HepG2 (cell line): ENCODE results near the gene NFATC4. TPM values are rescaled to one million over a fixed set of nuclear protein-coding genes. Genes with fewer than 3 reads are reported as not detected.

Experiments
- FOXJ3 ChIP-seq: sonication (generic); formaldehyde crosslinking; IDR thresholded peaks from 2 replicates; pipeline ENCODE4 v1.4.0; 2020; ENCODE audit warnings: missing genetic modification reagents, mild to moderate bottlenecking, borderline replicate concordance
- FOXK2 ChIP-seq: fragments of 450-650 bp; IDR thresholded peaks from 2 replicates; pipeline ENCODE4 v1.6.1; 2016
- GFI1 ChIP-seq: sonication (generic); formaldehyde crosslinking; IDR thresholded peaks from 2 replicates; pipeline ENCODE4 v1.5.0; 2020; ENCODE audit warnings: missing genetic modification reagents, mild to moderate bottlenecking, borderline replicate concordance
- HOXA9 ChIP-seq: sonication (generic); formaldehyde crosslinking; IDR thresholded peaks from 2 replicates; pipeline ENCODE4 v1.8.1; 2022; ENCODE audit warnings: missing genetic modification reagents, mild to moderate bottlenecking, moderate library complexity, borderline replicate concordance
- MAFG ChIP-seq: sonication (generic); formaldehyde crosslinking; IDR thresholded peaks from 2 replicates; pipeline ENCODE4 v1.5.1; 2020; ENCODE audit warnings: mild to moderate bottlenecking, missing genetic modification reagents
- MEIS2 ChIP-seq: sonication (generic); formaldehyde crosslinking; IDR thresholded peaks from 2 replicates; pipeline ENCODE4 v1.9.0; 2021; ENCODE audit warnings: mild to moderate bottlenecking, missing genetic modification reagents
- MZF1 ChIP-seq: sonication (generic); formaldehyde crosslinking; IDR thresholded peaks from 2 replicates; pipeline ENCODE4 v1.8.1; 2023; ENCODE audit warnings: mild to moderate bottlenecking, missing genetic modification reagents, borderline replicate concordance
- POLR2A ChIP-seq, 2 experiments: IDR thresholded peaks; 2 replicates each; pipeline ENCODE4 v1.6.1; 2011; ENCODE audit warnings: low read depth in 2 of 2, low read length in 2 of 2, mild to moderate bottlenecking in 1 of 2, moderate library complexity in 1 of 2; ENCODE audit not compliant: insufficient read depth in 1 of 2
- SMC3 ChIP-seq: IDR thresholded peaks from 2 replicates; pipeline ENCODE4 v1.6.1; 2011; ENCODE audit warnings: low read length, improper control_type of control experiment
- TRIM24 ChIP-seq: sonication (generic); formaldehyde crosslinking; IDR thresholded peaks from 2 replicates; pipeline ENCODE4 v1.8.0; 2022; ENCODE audit warnings: mild to moderate bottlenecking, missing genetic modification reagents
- WIZ ChIP-seq: sonication (generic); formaldehyde crosslinking; IDR thresholded peaks from 2 replicates; pipeline ENCODE4 v1.5.1; 2020; ENCODE audit warnings: mild to moderate bottlenecking, missing genetic modification reagents
- ZBTB4 ChIP-seq: sonication (generic); formaldehyde crosslinking; IDR thresholded peaks from 2 replicates; pipeline ENCODE4 v1.4.0; 2020; ENCODE audit warnings: missing genetic modification reagents, mild to moderate bottlenecking, borderline replicate concordance
- ZNF10 ChIP-seq: sonication (generic); formaldehyde crosslinking; IDR thresholded peaks from 2 replicates; pipeline ENCODE4 v1.4.0; 2020; ENCODE audit warnings: mild to moderate bottlenecking, low read depth, missing genetic modification reagents, borderline replicate concordance
- ZNF224 ChIP-seq: sonication (generic); formaldehyde crosslinking; IDR thresholded peaks from 2 replicates; pipeline ENCODE4 v1.5.0; 2020; ENCODE audit warnings: mild to moderate bottlenecking, missing genetic modification reagents
- ZNF354B ChIP-seq: sonication (generic); formaldehyde crosslinking; IDR thresholded peaks from 2 replicates; pipeline ENCODE4 v1.8.0; 2022; ENCODE audit warnings: mild to moderate bottlenecking, missing genetic modification reagents
- ZNF788 ChIP-seq: sonication (generic); formaldehyde crosslinking; IDR thresholded peaks from 2 replicates; pipeline ENCODE4 v1.5.0; 2020; ENCODE audit warnings: mild to moderate bottlenecking, missing genetic modification reagents, borderline replicate concordance
- polyA plus RNA-seq, 8 experiments: library from polyadenylated mRNA; depleted of rRNA in 3 of 8; stranded (reverse) in 7 of 8; unstranded in 1 of 8; fragments of >200 nt; fragmentation: Illumina TruSeq in 4 of 8; extraction: Trizol in 4 of 8; gene quantifications; 2 replicates each; pipeline versions ENCODE4 v1.2.1 to v1.2.3, GENCODE V29; 2011 to 2016; ENCODE audit warnings: low read depth in 4 of 8, missing spikeins in 1 of 8, mixed read lengths in 1 of 8; ENCODE audit not compliant: insufficient read depth in 1 of 8
- total RNA-seq, 5 experiments: library from RNA; depleted of rRNA; stranded (reverse); fragments of >200 nt; fragmentation: Illumina TruSeq; extraction: Trizol; gene quantifications; 2 replicates each; pipeline ENCODE4 v1.2.3, GENCODE V29; 2016; ENCODE audit warnings: low read depth in 1 of 5
- TF ChIP-seq, protein P1 (sequence below): sonication (generic); formaldehyde crosslinking; IDR thresholded peaks from 2 replicates; pipeline ENCODE4 v1.4.0; 2020; ENCODE audit warnings: missing genetic modification reagents
- TF ChIP-seq, protein P2 (sequence below): sonication (generic); formaldehyde crosslinking; IDR thresholded peaks from 2 replicates; pipeline ENCODE4 v1.4.0; 2020; ENCODE audit warnings: mild to moderate bottlenecking, low read depth, missing genetic modification reagents
- TF ChIP-seq, protein P3 (sequence below): sonication (generic); formaldehyde crosslinking; IDR thresholded peaks from 2 replicates; pipeline ENCODE4 v1.5.1; 2020; ENCODE audit warnings: mild to moderate bottlenecking, missing genetic modification reagents
- TF ChIP-seq, protein P4 (sequence below): sonication (generic); formaldehyde crosslinking; IDR thresholded peaks from 2 replicates; pipeline ENCODE4 v1.8.0; 2023; ENCODE audit warnings: mild to moderate bottlenecking, missing genetic modification reagents

The NFATC4 gene
- total and polyA plus RNA-seq, 2 of the 13 experiments (the other 11 are each of a cell fraction or from before 2014, with no cell fraction given): 0.04 to 0.15 TPM

DNA sequence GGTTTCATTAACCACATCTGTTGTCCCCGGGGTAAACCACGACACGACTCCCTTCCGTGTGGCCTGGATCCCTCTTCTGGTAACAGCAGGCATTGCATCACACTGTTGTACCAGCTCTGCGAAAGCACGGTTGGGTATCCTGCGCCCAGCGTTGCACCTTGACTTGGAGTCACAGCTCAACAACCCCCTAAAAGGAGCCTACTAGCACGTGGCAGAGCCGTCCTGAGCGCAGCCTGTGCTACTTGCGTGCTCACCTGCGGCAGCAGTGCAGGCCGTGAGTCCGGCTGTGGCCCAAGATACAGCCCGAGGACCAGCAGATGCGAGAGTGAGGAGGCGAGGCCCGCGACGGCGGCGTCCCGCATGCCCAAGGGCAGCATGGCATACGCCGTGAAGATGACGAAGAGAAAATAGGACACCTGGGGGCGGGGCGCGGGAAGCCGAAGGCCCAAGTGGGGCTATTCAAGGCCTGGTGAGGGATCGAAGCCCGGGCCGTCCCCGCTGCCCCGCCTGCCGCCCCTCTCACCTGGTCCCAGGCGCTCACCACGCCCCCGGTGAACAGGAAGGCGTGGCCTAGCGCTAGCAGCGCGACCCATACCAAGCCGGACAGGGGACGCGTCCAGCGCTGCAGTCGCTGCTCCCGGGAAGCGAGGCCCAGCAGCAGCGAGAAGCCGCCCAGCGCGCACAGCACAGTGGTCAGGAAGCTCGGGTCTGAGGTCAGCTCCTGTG is 35.6 kb upstream of the NFATC4 start (continued):
- TF ChIP-seq ZBTB4 (CRISPR knock-in tag) (peak; percentile 59; the same call in 1 of the 2 replicates), POLR2A (IDR thresholded peaks at IDR 0.05; ENCODE audit: insufficient read depth in 1 of 2, low read depth in 2 of 2, low read length in 2 of 2) (no peak), FOXJ3 (CRISPR knock-in tag) (no peak), ZNF354B (CRISPR knock-in tag) (peak; percentile 87; the same call in 1 of the 2 replicates), GFI1 (CRISPR knock-in tag) (no peak; the same call in 1 of the 2 replicates), HOXA9 (CRISPR knock-in tag) (peak; percentile 97), WIZ (CRISPR knock-in tag) (peak; percentile 90), TRIM24 (CRISPR knock-in tag) (no peak), MZF1 (CRISPR knock-in tag) (peak; percentile 75; the same call in 1 of the 2 replicates), ZNF10 (CRISPR knock-in tag) (no peak; the same call in 1 of the 2 replicates), ZNF224 (CRISPR knock-in tag) (peak; percentile 29; the same call in 1 of the 2 replicates), SMC3 (peak; percentile 88), ZNF788 (CRISPR knock-in tag) (peak; percentile 91; the same call in 1 of the 2 replicates), FOXK2 (no peak), MAFG (CRISPR knock-in tag) (peak; percentile 71), MEIS2 (CRISPR knock-in tag) (peak; percentile 12; the same call in 1 of the 2 replicates)
- TF ChIP-seq, protein P1, sequence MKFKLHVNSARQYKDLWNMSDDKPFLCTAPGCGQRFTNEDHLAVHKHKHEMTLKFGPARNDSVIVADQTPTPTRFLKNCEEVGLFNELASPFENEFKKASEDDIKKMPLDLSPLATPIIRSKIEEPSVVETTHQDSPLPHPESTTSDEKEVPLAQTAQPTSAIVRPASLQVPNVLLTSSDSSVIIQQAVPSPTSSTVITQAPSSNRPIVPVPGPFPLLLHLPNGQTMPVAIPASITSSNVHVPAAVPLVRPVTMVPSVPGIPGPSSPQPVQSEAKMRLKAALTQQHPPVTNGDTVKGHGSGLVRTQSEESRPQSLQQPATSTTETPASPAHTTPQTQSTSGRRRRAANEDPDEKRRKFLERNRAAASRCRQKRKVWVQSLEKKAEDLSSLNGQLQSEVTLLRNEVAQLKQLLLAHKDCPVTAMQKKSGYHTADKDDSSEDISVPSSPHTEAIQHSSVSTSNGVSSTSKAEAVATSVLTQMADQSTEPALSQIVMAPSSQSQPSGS (CRISPR knock-in tag): 0 out of 2 replicates have a peak, but pooled peaks have one; percentile 48
- TF ChIP-seq, protein P2, sequence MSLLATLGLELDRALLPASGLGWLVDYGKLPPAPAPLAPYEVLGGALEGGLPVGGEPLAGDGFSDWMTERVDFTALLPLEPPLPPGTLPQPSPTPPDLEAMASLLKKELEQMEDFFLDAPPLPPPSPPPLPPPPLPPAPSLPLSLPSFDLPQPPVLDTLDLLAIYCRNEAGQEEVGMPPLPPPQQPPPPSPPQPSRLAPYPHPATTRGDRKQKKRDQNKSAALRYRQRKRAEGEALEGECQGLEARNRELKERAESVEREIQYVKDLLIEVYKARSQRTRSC (CRISPR knock-in tag): peak; percentile 93
- TF ChIP-seq, protein P3, sequence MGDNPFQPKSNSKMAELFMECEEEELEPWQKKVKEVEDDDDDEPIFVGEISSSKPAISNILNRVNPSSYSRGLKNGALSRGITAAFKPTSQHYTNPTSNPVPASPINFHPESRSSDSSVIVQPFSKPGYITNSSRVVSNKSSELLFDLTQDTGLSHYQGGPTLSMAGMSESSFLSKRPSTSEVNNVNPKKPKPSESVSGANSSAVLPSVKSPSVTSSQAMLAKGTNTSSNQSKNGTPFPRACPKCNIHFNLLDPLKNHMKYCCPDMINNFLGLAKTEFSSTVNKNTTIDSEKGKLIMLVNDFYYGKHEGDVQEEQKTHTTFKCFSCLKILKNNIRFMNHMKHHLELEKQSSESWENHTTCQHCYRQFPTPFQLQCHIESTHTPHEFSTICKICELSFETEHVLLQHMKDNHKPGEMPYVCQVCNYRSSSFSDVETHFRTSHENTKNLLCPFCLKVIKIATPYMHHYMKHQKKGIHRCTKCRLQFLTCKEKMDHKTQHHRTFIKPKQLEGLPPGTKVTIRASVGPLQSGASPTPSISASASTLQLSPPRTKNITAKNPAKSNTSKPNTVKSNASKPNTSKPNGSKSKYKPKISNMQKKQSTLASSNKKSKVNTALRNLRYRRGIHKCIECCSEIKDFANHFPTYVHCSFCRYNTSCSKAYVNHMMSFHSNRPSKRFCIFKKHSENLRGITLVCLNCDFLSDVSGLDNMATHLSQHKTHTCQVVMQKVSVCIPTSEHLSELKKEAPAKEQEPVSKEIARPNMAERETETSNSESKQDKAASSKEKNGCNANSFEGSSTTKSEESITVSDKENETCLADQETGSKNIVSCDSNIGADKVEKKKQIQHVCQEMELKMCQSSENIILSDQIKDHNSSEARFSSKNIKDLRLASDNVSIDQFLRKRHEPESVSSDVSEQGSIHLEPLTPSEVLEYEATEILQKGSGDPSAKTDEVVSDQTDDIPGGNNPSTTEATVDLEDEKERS (CRISPR knock-in tag): peak; percentile 93; the same call in 1 of the 2 replicates
- TF ChIP-seq, protein P4, sequence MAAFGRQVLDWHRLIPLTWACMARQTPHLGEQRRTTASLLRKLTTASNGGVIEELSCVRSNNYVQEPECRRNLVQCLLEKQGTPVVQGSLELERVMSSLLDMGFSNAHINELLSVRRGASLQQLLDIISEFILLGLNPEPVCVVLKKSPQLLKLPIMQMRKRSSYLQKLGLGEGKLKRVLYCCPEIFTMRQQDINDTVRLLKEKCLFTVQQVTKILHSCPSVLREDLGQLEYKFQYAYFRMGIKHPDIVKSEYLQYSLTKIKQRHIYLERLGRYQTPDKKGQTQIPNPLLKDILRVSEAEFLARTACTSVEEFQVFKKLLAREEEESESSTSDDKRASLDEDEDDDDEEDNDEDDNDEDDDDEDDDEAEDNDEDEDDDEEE: peak; percentile 98
